ENCODE data around the gene REEP3. TPM values are rescaled to one million over a fixed set of nuclear protein-coding genes. Genes with fewer than 3 reads are reported as not detected.

REEP3 gene
- total RNA-seq, 1 donor from 2014 or later: 33.2 TPM

- no peaks in the 10 kb centered on the region for H3K36me3 Mint-ChIP-seq (ENCODE audit: insufficient read depth)
- no peak for DNase-seq (ENCODE audit: low spot score, unreplicated experiment)
- no peak overlapping the region for H3K27ac Mint-ChIP-seq
- H3K27me3 Mint-ChIP-seq: peaks cover 5% of the 10 kb centered on the region
- H3K9me3 Mint-ChIP-seq (ENCODE audit: low read depth): no peaks in the 10 kb centered on the region
- no peak for TF ChIP-seq CTCF (IDR thresholded peaks at IDR 0.05; ENCODE audit: unreplicated experiment)
- H3K4me1 Mint-ChIP-seq (ENCODE audit: low read depth): no peaks in the 10 kb centered on the region
- H3K4me3 Mint-ChIP-seq (ENCODE audit: low read depth): no peak overlapping the region
Observed at GRCh38 chr10:63667596-63668480, 146.6 kb downstream of the REEP3 start.

- Mint-ChIP-seq H3K9me3 (ENCODE audit: low read depth) (no peaks in the 10 kb centered on the region), H3K27me3 (peaks cover 5% of the 10 kb centered on the region), H3K4me1 (ENCODE audit: low read depth) (no peaks in the 10 kb centered on the region), H3K27ac (no peak overlapping the region), H3K4me3 (ENCODE audit: low read depth) (no peak overlapping the region), H3K36me3 (ENCODE audit: insufficient read depth) (no peaks in the 10 kb centered on the region)
- no peak for TF ChIP-seq CTCF (IDR thresholded peaks at IDR 0.05; ENCODE audit: unreplicated experiment)
- no peak for DNase-seq (ENCODE audit: low spot score, unreplicated experiment)
Observed at GRCh38 chr10:63670291-63670898, 149.2 kb downstream of the REEP3 start.

GRCh38 chr10:63671317-63671937 is 150.2 kb downstream of the REEP3 start:
- H3K9me3 Mint-ChIP-seq (ENCODE audit: low read depth): no peaks in the 10 kb centered on the region
- no peak overlapping the region for H3K27ac Mint-ChIP-seq
- peaks cover 5% of the 10 kb centered on the region for H3K27me3 Mint-ChIP-seq
- H3K4me1 Mint-ChIP-seq (ENCODE audit: low read depth): no peaks in the 10 kb centered on the region
- H3K4me3 Mint-ChIP-seq (ENCODE audit: low read depth): no peak overlapping the region
- no peaks in the 10 kb centered on the region for H3K36me3 Mint-ChIP-seq (ENCODE audit: insufficient read depth)
- no peak for TF ChIP-seq CTCF (IDR thresholded peaks at IDR 0.05; ENCODE audit: unreplicated experiment)
- no peak for DNase-seq (ENCODE audit: low spot score, unreplicated experiment)

DNA sequence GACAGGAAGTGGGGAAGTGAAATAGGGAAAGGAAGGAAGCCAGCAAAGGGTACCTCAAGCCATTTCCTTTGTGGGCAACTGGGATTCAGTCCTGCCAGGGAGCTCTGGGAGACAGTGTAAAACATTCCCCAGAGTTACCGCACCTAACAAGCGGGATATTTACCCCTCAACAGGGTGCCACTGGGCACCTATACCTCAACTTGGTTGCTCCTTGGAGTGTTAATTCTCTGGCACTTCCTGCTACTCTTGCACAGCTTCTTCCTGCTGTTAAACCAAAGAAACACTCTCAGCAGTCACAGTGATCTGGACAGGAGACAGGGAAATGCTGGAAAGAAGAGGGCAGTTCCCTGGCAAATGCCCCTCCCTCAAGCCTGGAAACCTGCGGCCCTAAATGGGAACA is 151.3 kb downstream of the REEP3 start:
- H3K36me3 Mint-ChIP-seq (ENCODE audit: insufficient read depth): no peaks in the 10 kb centered on the region
- H3K4me3 Mint-ChIP-seq (ENCODE audit: low read depth): no peak overlapping the region

More for the DNA sequence above, 151.3 kb downstream of the REEP3 start:
- Mint-ChIP-seq H3K9me3 (ENCODE audit: low read depth) (no peaks in the 10 kb centered on the region), H3K4me1 (ENCODE audit: low read depth) (no peaks in the 10 kb centered on the region), H3K27me3 (peaks cover 5% of the 10 kb centered on the region), H3K27ac (no peak overlapping the region)
- no peak for TF ChIP-seq CTCF (IDR thresholded peaks at IDR 0.05; ENCODE audit: unreplicated experiment)
- DNase-seq (ENCODE audit: low spot score, unreplicated experiment): no peak

All from progenitor cell of endocrine pancreas (in vitro differentiated cells).